ENCODE data around the gene PHF12.
A peak's percentile ranks its signal among the peaks of the same experiment; 100 is the strongest.
"Not testable (repeated sequence)": the region's sequence is repeated elsewhere in the genome, so short reads cannot be mapped to it uniquely, and the experiment has no call there.

The PHF12 gene

GRCh38 chr17:28935744-28936460 is 15.4 kb downstream of the PHF12 start:
- DNase-seq (ENCODE audit: low read depth in 3 of 3): no peak

DNA sequence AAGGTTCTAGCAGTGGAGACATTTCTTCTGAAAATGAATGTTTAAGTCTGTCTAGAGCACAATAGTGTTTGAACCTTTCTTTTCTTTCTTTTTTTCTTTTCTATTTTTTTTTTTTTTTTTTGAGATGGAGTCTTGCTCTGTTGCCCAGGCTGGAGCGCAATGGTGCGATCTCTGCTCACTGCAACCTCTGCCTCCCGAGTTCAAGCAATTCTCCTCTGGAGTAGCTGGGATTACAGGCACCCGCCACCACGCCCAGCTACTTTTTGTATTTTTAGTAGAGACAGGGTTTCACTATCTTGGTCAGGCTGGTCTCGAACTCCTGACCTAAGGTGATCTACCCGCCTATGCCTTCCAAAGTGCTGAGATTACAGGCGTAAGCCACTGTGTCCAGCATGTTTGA is 16.8 kb downstream of the PHF12 start:
- DNase-seq (ENCODE audit: low read depth in 3 of 3): not testable (repeated sequence)

DNA sequence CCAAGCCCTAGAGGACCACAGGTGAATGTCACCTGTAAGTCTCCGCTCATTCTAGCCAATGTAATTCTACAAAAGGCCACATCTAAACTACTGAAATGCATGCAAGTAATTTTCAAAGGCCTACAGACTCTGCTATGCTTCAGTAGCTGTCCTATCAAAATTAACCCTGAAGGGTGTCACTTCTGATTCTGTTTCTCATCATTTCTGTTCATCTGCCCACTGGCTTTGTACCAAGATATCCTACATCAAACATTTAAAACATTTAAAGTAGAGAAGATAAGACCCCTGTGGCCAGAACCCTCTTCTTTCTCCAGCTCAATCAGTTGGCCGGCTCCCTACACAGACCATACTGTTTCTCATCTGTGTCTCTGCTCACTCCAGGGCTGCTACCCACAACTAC is 21.5 kb downstream of the PHF12 start:
- no peak for DNase-seq (ENCODE audit: low read depth in 3 of 3)

GRCh38 chr17:28928061-28928460 is 23.3 kb downstream of the PHF12 start:
- peak in 1 of 3 experiments; percentile 19 for DNase-seq (ENCODE audit: low read depth in 3 of 3)

DNA sequence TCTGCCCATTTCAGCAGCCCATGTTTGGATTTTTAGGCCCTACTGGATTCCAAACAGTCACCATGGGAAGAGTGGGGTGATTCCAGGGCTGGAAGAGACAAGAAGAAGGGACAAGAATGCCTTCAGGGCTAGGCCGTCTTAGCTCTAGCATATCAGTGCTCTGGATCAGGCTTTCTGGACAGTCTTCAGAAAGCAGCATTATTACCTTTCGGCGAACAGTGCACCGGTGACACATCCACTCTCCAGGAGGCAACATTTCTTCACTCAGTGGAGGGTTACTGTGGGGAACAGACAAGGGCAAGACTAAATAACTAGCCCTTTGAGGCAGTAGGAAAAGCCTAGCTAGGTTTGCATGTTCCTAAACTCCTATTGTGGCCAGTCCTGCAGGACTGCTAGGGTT is 24.5 kb downstream of the PHF12 start:
- no peak for DNase-seq (ENCODE audit: low read depth in 3 of 3)

DNA sequence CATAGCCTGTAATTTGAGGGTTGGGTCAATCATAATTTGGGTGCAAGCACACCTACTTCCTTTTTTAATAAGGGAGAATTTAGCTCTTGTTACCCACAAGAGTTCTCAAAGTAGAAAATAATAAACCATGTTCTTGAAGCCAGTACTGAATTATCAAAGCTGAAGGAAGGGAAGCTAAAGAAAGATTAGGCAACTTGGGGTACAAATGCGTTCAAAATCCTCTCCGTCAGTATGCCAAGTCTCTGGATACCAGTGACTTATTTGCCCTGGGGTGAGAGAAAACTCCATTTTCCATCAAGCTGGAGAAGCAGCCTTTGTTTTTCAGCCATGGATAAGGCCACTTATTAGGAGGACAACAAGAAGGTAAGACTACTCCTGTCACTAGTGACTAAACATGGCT is 25.0 kb downstream of the PHF12 start:
- no peak for DNase-seq (ENCODE audit: low read depth in 3 of 3)

DNA sequence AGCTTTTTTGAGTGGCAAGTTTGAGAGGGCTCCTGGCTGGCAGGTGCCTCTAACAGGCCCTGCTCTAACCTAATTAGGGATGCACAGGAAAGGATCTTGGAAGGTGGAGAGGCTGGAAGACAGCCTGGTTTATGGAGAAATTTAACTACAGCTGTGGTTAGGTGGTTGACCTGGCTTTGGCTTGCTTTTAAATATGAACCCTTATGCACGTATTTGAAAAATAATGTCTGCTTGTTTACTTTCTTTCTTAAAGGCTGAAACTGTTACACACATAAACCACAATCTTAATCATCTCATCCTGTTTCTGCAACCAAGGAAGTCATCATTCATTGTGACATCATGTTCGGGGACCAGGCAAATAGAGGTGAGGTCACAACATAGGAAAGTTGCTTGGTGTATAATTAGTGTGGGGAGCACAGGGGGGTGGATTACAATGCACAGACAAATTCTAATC is 25.4 kb downstream of the PHF12 start:
- DNase-seq (ENCODE audit: low read depth in 3 of 3): no peak

DNA sequence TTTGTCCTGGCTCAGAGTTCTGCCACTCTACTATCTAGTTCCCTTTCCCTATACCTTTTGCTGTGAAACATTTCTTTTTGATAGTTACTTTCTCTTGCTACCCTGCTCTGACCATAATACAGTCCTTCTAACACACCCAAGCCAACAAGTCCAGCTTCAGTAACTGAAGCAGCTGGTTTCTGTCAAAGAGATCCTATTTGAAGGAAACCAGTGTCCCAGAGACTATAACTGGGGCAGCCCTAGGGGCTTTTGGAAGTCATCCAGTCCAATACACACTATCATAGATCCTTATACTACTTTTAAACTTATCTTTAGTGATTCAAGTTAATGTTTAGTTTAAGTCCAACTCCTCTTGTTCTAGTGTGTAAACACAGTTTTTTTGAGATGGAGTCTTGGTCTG is 31.1 kb downstream of the PHF12 start:
- DNase-seq (ENCODE audit: low read depth in 3 of 3): no peak

- DNase-seq (ENCODE audit: low read depth in 3 of 3): no peak
Observed at GRCh38 chr17:28918295-28918694, 33.0 kb downstream of the PHF12 start.

DNA sequence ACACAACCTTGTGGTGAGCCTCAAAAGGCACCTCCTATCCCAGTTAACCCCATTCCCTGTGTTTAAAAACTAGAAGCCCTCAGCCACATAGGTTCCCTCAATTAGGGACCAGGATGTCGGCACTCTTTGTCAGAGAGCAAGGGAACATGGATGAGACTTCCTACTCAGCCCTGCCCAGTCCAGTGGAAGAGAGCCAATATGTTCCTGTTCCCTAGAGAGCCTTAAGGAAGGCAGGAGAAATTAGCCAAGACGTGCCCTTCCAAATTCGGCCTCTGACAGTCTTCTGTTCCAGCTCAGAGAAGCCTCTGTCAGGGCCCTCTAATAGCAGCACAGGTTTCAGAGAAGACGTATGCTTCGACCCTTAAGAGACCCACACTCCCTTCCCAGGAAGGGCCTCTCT is 33.9 kb downstream of the PHF12 start:
- DNase-seq (ENCODE audit: low read depth in 3 of 3): no peak

DNA sequence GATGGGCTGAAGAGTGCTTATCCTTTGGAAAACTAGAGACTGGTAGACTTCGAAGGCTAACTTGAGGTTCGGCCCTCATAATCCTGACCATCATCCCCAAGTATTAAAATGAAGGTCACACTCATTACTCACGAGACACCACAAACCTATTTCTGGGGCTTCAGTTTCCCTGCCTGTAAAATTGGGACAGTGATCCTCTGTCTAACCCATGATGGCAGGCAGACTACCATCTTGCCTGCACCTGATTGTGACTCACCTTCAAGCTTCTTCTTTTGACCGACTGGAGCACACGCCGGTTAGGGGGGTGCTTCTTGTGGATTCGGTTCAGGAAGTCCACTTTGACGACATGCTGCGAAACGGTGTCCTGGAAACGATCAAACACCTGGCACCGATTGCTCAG is 34.3 kb downstream of the PHF12 start:
- no peak for DNase-seq (ENCODE audit: low read depth in 3 of 3)

GRCh38 chr17:28916302-28916934 is 34.9 kb downstream of the PHF12 start:
- peak in 1 of 3 experiments; percentile 26 for DNase-seq (ENCODE audit: low read depth in 3 of 3)

- no peak for DNase-seq (ENCODE audit: low read depth in 3 of 3)
Observed at GRCh38 chr17:28912938-28913333, 38.4 kb downstream of the PHF12 start.

- no peak for DNase-seq (ENCODE audit: low read depth in 3 of 3)
Observed at GRCh38 chr17:28912281-28912937, 38.9 kb downstream of the PHF12 start.

DNA sequence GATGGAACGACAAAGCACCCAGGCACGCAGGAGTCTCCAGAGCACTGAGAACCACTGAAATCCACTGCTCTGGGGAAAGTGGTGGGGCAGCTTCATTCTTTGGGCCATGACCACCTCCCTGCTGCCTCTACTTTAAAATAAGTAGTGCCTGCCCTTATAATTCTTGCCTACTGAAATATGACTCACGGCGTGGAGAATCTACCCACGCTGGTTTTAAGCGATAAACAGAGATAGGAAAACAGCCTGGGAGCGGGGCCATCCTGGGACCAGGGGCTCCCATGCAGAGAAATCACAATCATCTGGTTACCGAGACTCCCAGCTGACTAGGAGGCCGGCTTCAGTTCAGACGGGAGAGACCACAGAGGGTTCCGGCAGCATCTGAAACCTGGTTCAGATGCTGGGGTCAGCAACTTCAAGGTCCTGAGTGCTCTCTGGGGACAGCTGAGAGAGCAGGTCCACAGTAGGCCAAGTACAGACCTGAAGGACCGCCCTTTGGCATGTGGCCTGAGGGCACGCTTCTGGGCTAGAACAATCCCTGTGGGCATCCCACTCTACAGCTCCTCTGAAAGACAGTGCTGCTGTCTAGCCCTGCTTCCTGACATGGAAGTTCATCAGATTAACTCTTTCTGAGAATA is 39.8 kb downstream of the PHF12 start:
- DNase-seq (ENCODE audit: low read depth in 3 of 3): no peak

- DNase-seq (ENCODE audit: low read depth in 3 of 3): no peak
Observed at GRCh38 chr17:28910534-28910933, 40.8 kb downstream of the PHF12 start.

DNA sequence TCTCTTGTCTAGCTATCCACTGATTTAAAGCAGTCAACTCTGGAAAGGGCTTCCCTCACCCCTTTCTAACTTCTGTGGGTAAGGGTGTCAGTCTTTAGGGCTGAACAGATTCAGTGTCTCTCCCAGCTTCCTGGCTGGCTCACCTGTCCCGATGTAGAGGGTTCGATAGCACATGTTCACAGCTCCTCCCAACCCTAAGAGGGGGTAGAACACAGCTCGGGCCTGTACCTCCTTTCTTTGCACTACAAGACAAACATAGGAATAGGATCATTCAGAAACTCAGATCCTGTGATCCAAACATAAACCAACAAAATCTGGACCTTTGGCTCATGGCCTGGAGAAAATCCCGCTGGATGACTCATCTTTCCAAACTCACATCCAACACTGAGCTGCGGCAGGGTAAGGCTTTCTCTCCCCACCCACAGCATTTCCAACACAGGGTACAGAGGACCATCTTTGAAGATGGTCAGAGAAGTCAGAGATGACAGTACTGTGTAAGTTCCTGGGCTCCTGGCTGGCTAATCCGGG is 42.6 kb downstream of the PHF12 start:
- DNase-seq (ENCODE audit: low read depth in 3 of 3): no peak

- no peak for DNase-seq (ENCODE audit: low read depth in 3 of 3)
Observed at GRCh38 chr17:28907709-28908475, 43.4 kb downstream of the PHF12 start.

- DNase-seq (ENCODE audit: low read depth in 3 of 3): no peak
Observed at GRCh38 chr17:28906706-28907438, 44.4 kb downstream of the PHF12 start.

- no peak for DNase-seq (ENCODE audit: low read depth in 3 of 3)
Observed at GRCh38 chr17:28906276-28906675, 45.0 kb downstream of the PHF12 start.

GRCh38 chr17:28904800-28905199 is 46.5 kb downstream of the PHF12 start:
- no peak for DNase-seq (ENCODE audit: low read depth in 3 of 3)

All from stimulated activated CD4-positive, alpha-beta T cell treated with anti-CD3 and anti-CD28 coated beads, TNF-alpha, amount 100 ng/mL, for 24 hours (primary cell).